ENCODE data around the gene CNP. TPM values are rescaled to one million over a fixed set of nuclear protein-coding genes. Genes with fewer than 3 reads are reported as not detected.

Gene CNP
- polyA plus RNA-seq, 3 donors from 2014 or later: 22.8 to 56.3 (median 44.1) TPM

DNA sequence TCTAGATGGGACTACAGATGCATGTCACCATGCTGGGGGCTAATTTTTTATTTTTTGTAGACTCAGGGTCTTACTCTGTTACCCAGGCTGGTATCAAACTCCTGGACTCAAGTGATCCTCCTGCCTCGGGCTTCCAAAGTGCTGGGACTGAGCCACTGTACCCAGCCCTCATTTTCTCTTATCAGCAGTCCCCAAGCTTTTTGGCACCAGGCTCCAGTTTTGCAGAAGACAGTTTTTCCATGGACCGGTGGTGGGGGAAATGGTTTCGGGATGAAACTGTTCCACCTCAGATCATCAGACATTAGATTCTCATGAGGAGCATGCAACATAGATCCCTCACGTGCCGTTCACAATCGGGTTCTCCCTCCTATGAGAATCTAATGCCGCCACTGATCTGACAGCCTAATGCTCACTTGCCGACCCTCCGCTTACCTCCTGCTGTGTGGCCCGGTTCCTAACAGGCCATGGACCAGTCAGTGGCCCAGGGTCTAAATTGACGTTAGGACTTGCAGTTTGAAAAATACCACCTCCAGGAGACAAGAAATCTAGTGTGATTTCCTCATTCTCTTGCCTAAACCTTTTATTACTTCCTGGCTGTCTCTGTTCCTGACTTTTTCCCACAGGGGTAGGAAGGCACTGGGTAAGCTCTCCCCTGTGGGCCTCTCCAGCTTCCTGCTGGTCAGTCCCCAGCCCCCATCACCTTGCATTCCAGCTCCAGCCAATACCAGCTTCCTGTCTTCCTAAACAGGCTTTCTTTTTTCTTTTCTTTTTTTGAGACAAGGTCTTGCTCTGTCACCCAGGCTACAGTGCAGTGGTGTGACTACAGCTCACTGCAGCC is 9.3 kb upstream of the CNP start:
- Mint-ChIP-seq H3K27ac (no peak overlapping the region), H3K4me3 (no peak overlapping the region), H3K9me3 (no peaks in the 10 kb centered on the region), H3K4me1 (no peaks in the 10 kb centered on the region), H3K36me3 (no peaks in the 10 kb centered on the region), H3K27me3 (ENCODE audit: low read depth in 3 of 3) (peaks cover 1 to 5% (median 3%) of the 10 kb centered on the region in 3 donors)
- no peak for DNase-seq

DNA sequence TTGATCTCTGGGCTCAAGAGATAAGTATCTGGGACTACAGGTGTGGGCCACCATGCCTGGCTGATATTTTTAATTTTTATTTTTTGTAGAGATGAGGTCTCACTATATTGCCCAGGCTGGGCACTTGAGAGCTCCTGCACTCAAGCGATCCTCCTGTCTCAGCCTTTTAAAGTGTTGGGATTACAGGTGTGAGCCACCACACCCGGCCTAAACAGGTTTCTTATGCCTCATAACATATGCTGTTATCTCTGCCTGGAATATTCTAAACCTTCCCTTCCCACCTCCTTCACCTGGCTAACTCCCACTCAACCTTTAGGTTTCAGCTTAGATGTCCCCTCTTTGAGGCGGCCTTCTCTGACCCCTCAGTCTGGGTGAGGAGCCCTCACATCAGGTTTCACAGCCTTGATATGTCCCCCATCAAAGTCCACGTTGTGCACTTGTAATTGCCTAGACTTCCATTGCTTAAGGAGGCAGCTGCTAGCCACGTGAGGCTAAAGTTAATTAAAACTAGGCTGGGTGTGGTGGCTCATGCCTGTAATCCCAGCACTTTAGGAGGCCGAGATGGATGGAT is 8.6 kb upstream of the CNP start:
- no peak for DNase-seq
- no peak overlapping the region for H3K4me3 Mint-ChIP-seq

DNA sequence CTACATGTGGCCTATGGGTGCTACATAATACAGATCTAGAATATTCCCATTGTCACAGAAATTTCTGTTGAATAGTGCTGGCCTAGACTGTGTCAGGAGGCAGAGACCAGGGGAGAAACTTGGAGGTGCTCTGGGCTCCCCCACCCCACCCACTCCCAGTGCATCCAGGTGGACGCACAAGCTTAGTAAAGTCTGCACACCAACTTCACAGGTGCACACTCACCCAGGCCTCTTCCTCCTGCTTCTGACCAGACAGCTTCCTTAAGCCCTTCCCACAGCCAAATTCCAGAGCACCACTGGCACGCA is 7.6 kb upstream of the CNP start:
- no peak overlapping the region for H3K4me3 Mint-ChIP-seq
- no peaks in the 10 kb centered on the region for H3K36me3 Mint-ChIP-seq
- no peaks in the 10 kb centered on the region for H3K4me1 Mint-ChIP-seq

More for the DNA sequence above, 8.6 kb upstream of the CNP start:
- H3K27me3 Mint-ChIP-seq (ENCODE audit: low read depth in 3 of 3): peaks cover 1 to 5% (median 3%) of the 10 kb centered on the region in 3 donors
- H3K36me3 Mint-ChIP-seq: no peaks in the 10 kb centered on the region
- no peak overlapping the region for H3K27ac Mint-ChIP-seq
- H3K9me3 Mint-ChIP-seq: no peaks in the 10 kb centered on the region
- no peaks in the 10 kb centered on the region for H3K4me1 Mint-ChIP-seq

DNA sequence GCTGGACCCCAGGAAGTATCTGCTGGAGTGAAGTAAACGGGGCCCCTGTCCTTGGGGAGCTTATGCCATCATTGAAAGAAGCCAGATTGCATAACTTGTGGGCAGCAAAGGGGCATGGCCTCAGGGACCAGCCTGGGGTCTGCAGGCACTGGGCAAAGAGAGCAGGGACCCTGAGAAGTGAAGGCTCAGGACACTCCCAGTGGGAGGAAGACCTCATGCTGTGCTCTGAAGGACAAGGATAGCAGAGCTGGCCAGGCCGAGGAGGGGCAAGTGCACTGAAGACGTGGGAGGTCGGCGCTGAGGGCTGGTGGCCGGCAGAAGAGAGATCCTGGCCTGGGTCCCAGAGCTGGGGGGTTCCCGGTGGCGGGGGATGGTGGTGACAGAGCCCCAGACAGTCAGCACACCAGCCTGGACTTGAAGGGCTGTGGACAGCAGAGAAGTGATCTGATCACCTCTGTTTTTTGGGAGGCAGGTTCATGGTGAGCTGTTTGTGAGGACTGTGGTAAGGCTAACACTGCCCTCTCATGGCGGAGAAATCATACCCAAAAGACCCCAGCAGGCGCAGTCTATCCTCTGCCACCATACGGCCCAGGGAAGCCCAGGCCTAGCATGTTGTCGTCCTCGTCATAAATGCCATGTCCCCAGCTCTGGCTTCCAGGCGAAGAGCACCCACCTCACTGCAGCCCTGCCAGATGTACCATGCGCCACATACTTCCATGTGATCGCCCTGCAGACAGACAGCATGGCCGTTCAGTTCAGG is 7.1 kb upstream of the CNP start:
- H3K4me3 Mint-ChIP-seq: no peak overlapping the region
- H3K9me3 Mint-ChIP-seq: no peaks in the 10 kb centered on the region
- DNase-seq: no peak
- no peaks in the 10 kb centered on the region for H3K4me1 Mint-ChIP-seq
- peaks cover 0 to 9% (median 1%) of the 10 kb centered on the region in 3 donors for H3K27me3 Mint-ChIP-seq (ENCODE audit: low read depth in 3 of 3)
- no peak overlapping the region for H3K27ac Mint-ChIP-seq
- H3K36me3 Mint-ChIP-seq: no peaks in the 10 kb centered on the region

More for the DNA sequence above, 7.6 kb upstream of the CNP start:
- no peak for DNase-seq
- peaks cover 0 to 6% (median 1%) of the 10 kb centered on the region in 3 donors for H3K27me3 Mint-ChIP-seq (ENCODE audit: low read depth in 3 of 3)
- H3K27ac Mint-ChIP-seq: no peak overlapping the region
- H3K9me3 Mint-ChIP-seq: no peaks in the 10 kb centered on the region

DNA sequence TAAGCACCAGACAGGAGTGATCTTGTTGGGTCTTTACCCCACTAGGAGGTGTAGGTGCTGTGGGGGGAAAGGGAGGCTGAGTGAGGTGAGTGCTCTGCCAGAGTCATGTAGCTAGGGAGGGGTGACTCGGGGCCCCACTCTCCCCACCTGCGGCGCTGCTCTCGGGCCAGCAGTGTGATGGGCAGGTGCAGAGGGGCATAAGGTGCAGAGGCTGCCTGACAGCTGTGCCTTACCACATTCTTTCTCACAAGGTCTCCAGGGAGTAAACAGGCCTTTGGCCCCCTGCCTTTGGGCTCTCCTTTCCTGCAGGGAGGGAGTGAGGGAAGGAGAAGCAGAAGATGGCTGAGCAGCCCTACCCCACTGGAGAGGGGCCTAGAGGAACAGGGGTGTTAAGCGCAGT is 4.5 kb upstream of the CNP start:
- H3K27ac Mint-ChIP-seq: peak overlapping the region in 1 of 6 donors; percentile 7

DNA sequence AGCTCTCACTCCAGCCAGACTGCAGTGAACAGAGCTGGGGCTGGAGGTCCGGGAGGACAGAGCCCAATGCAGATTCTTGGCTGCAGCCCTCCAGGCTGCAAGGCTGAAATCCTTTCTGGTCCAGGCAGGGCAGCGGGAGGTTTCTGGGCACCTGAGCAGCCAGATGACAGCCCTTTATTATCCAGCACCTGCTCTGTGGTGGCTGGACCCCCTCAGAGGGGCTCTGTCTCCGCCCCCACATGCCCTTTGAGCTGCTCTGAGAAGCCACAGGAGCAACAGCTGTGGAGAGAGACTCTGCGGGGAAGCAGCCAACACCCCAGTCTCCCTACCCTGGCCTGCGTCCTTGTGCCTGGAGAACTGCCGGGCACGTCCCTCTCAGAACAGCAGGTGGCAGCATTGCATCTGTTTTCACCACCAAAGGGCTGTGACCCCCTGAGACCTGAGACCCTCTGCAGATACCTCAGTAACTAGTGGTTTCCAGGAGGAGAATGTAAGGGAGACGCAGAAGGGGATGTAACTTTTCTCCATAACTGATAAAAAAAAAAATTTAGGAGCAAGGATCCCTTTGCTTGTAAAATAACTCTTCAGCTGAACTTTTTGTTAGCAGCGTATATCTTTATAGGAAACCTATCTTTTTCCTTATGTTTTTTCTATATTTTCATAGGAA is 3.7 kb upstream of the CNP start:
- H3K36me3 Mint-ChIP-seq: no peaks in the 10 kb centered on the region
- H3K27ac Mint-ChIP-seq: peak overlapping the region in 1 of 6 donors; percentile 67
- peaks cover 0 to under 1% (median 0%) of the 10 kb centered on the region in 6 donors for H3K9me3 Mint-ChIP-seq
- H3K27me3 Mint-ChIP-seq (ENCODE audit: low read depth in 3 of 3): peaks cover 2 to 13% (median 12%) of the 10 kb centered on the region in 3 donors
- H3K4me3 Mint-ChIP-seq: no peak overlapping the region
- DNase-seq: peak; percentile 56 to 65 (median 58)
- peaks cover 21 to 24% of the 10 kb centered on the region in 2 donors for H3K4me1 Mint-ChIP-seq

More for the DNA sequence above, 4.5 kb upstream of the CNP start:
- DNase-seq: no peak
- H3K36me3 Mint-ChIP-seq: no peaks in the 10 kb centered on the region
- peaks cover 14 to 16% of the 10 kb centered on the region in 2 donors for H3K4me1 Mint-ChIP-seq
- H3K9me3 Mint-ChIP-seq: no peaks in the 10 kb centered on the region
- H3K27me3 Mint-ChIP-seq (ENCODE audit: low read depth in 3 of 3): peaks cover 3 to 12% (median 11%) of the 10 kb centered on the region in 3 donors
- no peak overlapping the region for H3K4me3 Mint-ChIP-seq

DNA sequence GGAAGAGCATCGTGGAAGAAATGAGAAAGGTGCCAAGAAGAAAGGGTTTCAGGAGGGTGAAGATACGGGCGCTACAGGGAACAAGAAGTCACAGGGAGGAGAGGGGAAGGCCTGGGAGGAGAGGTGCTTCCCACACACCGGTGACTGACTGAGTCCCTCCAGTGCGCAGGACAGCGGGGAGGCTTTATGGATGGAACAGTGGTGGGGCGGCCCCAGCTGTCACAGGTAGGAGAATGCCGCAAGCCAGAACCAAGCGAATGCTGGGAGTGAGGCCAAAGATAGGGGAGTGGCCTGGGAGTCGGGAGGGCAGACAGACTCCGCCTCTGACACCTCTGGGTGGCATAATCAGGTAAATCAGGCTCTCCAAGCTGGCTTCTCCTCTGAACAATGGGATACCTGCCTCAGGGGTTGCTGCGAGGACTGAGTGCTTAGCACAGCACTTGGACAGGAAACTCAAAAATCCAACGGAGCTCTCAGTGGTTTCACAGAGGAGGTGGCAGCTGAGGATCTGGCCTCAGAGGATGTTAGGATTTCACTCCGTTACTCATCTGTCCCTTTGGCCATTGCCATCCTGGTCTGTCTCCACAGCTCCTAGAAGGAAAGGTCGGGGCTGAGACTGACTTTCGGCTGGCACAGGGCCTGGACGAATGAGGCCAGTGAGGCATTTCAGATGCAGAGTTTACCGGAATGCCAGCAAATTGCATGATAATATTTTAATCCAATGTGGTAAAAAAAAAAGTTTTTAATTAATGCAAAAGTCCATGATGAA is 717 bp upstream of the CNP start:
- Mint-ChIP-seq H3K4me3 (peak overlapping the region; percentile 83 to 88 (median 85)), H3K4me1 (peaks cover 27 to 37% of the 10 kb centered on the region in 2 donors), H3K27ac (peak overlapping the region; percentile 83 to 93 (median 88)), H3K9me3 (peaks cover 0 to 2% (median 0%) of the 10 kb centered on the region in 6 donors), H3K27me3 (ENCODE audit: low read depth in 3 of 3) (peaks cover 2 to 15% (median 10%) of the 10 kb centered on the region in 3 donors), H3K36me3 (no peaks in the 10 kb centered on the region)
- peak in 2 of 3 donors; percentile 32 to 39 for DNase-seq

DNA sequence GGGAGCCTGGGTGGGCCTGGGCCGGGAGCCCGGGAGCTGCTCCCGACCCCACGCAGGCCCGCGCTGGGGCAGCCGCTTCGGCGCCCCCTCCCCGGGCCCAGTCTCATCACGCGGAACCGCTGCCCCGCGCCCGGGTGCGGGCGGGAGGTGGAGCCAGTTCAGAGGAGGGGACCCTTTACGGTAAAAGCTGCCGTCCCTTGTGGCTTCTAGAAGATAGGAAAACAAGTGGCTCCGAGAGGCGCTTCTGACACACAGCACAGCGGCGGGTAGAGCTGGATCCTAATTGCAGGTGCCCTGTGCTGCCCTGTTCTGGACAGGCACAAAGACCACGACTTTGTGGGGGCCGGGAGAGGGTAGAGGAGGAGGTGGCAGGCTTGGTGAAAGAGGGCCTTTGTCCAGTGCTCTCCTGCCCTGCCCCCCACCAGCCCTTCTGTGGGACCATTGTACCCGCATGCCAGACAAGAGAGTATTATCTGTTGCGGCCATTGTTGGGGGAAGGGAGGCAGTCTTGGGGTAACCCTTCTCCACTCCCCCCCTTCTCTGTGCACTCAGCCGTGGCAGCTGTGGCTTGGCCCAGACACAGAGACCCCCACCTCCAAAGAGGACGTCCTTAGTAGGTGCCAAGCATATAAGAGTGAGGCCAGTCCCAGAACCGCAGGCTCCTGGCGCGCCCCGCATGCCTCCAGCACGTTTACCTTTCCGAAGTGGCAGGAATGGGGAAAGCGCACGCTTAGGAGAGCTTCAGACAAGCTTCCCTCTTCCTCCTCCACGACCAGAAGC is 736 bp downstream of the CNP start:
- peak overlapping the region; percentile 68 to 87 (median 83) for H3K4me3 Mint-ChIP-seq
- H3K9me3 Mint-ChIP-seq: peaks cover 0 to 2% (median 0%) of the 10 kb centered on the region in 6 donors
- peak; percentile 23 to 38 (median 28) for DNase-seq
- peaks cover 2 to 17% (median 10%) of the 10 kb centered on the region in 3 donors for H3K27me3 Mint-ChIP-seq (ENCODE audit: low read depth in 3 of 3)
- H3K4me1 Mint-ChIP-seq: peaks cover 34 to 45% of the 10 kb centered on the region in 2 donors
- peak overlapping the region; percentile 53 to 76 (median 60) for H3K27ac Mint-ChIP-seq
- H3K36me3 Mint-ChIP-seq: peaks cover 0 to 1% (median 0%) of the 10 kb centered on the region in 3 donors

DNA sequence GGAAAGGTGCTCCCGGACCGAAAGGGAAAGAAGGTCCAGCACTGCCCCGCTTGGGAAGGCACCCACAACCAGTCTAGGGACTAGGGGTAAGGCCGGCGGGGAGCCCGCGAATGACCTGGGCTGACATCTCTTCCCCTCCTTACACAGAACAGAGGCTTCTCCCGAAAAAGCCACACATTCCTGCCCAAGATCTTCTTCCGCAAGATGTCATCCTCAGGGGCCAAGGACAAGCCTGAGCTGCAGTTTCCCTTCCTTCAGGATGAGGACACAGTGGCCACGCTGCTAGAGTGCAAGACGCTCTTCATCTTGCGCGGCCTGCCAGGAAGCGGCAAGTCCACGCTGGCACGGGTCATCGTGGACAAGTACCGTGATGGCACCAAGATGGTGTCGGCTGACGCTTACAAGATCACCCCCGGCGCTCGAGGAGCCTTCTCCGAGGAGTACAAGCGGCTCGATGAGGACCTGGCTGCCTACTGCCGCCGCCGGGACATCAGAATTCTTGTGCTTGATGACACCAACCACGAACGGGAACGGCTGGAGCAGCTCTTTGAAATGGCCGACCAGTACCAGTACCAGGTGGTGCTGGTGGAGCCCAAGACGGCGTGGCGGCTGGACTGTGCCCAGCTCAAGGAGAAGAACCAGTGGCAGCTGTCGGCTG is 1.5 kb downstream of the CNP start:
- H3K9me3 Mint-ChIP-seq: peaks cover 0 to 2% (median 0%) of the 10 kb centered on the region in 6 donors
- peaks cover 0 to 5% (median 0%) of the 10 kb centered on the region in 3 donors for H3K36me3 Mint-ChIP-seq
- H3K4me1 Mint-ChIP-seq: peaks cover 41 to 53% of the 10 kb centered on the region in 2 donors
- H3K4me3 Mint-ChIP-seq: peak overlapping the region; percentile 68 to 87 (median 79)
- H3K27ac Mint-ChIP-seq: peak overlapping the region in 4 of 6 donors; percentile 46 to 62 (median 60)
- DNase-seq: no peak
- peaks cover 2 to 21% (median 12%) of the 10 kb centered on the region in 3 donors for H3K27me3 Mint-ChIP-seq (ENCODE audit: low read depth in 3 of 3)

DNA sequence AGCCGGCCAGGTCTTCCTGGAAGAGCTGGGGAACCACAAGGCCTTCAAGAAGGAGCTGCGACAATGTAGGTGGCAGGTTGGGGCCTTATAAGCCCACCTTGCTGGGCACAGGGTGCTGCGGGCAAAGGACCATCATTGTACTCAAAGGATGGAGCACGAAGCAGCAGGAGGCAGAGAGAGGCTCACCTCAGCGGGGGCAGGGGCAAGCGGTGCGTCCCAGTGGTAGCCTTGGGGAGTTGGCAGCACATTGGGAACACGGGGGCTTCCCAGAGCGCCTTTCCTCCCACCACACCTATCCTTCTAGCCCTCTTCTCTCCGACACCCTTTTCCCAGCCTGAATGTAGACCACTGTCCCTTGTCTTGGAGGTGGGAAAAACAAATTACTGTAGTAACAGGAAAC is 2.1 kb downstream of the CNP start:
- Mint-ChIP-seq H3K27me3 (ENCODE audit: low read depth in 3 of 3) (peaks cover 2 to 26% (median 16%) of the 10 kb centered on the region in 3 donors), H3K9me3 (peaks cover 0 to 2% (median 0%) of the 10 kb centered on the region in 6 donors), H3K4me3 (peak overlapping the region; percentile 35 to 87 (median 69)), H3K4me1 (peaks cover 48 to 59% of the 10 kb centered on the region in 2 donors), H3K27ac (peak overlapping the region in 1 of 6 donors; percentile 84), H3K36me3 (peaks cover 0 to 6% (median 5%) of the 10 kb centered on the region in 3 donors)
- no peak for DNase-seq

DNA sequence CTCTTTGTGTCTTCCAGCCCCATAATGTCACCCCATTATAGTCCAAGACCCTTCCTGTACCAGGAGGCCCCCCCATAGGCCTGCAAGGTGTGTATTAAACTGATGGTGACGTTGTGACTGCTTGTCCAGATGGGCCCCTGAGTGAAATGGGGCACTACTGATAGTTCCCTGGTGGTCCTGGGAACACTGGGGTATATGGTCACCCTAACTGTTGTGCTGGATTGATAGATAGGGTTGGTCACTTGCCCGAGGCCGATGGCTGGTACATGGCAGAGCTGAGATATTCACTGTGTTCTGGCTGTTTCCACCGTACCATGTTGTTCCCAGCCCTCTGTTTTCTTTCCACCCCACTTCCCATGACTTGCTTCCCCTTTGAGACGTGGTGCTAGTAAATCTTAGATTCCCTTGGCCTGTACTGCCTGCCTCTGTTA is 4.3 kb downstream of the CNP start:
- Mint-ChIP-seq H3K27me3 (ENCODE audit: low read depth in 3 of 3) (peaks cover 3 to 18% (median 6%) of the 10 kb centered on the region in 3 donors), H3K27ac (peak overlapping the region in 4 of 6 donors; percentile 2 to 63 (median 36)), H3K9me3 (peaks cover 0 to 2% (median 0%) of the 10 kb centered on the region in 6 donors), H3K36me3 (peaks cover 0 to 10% (median 5%) of the 10 kb centered on the region in 3 donors), H3K4me3 (peak overlapping the region in 1 of 5 donors; percentile 9), H3K4me1 (peaks cover 43 to 55% of the 10 kb centered on the region in 2 donors)
- no peak for DNase-seq

Data from immature natural killer cell (primary cell).